Ascending aorta (tissue), 2 donors: ENCODE measurements around the gene KRT76. TPM values are rescaled to one million over a fixed set of nuclear protein-coding genes. Genes with fewer than 3 reads are reported as not detected.

ENCODE experiments used
- DNase-seq, 2 donors: peaks; one replicate each; pipeline ENCODE4 v3.0.0-alpha.2; 2019; ENCODE audit warnings: low spot score in 2 of 2
- H3K27ac ChIP-seq, 2 donors: fragments of 200-600 bp; sonication (generic); one replicate each; pipeline ENCODE4 v1.5.1; 2016 to 2017; ENCODE audit warnings: mild to moderate bottlenecking in 1 of 2
- H3K27me3 ChIP-seq: fragments of 200-600 bp; sonication (generic); one replicate; pipeline ENCODE4 v1.5.1; 2017
- H3K36me3 ChIP-seq, 2 donors: fragments of 200-600 bp; sonication (generic); one replicate each; pipeline ENCODE4 v1.5.1; 2016
- H3K4me1 ChIP-seq, 2 donors: fragments of 200-600 bp; sonication (generic); one replicate each; pipeline ENCODE4 v1.5.1; 2016 to 2017; ENCODE audit warnings: mild to moderate bottlenecking in 1 of 2
- H3K4me3 ChIP-seq, 2 donors: fragments of 200-600 bp; sonication (generic); one replicate each; pipeline ENCODE4 v1.5.1; 2016 to 2017; ENCODE audit warnings: mild to moderate bottlenecking in 1 of 2
- H3K9me3 ChIP-seq, 2 donors: fragments of 200-600 bp; sonication (generic); one replicate each; pipeline ENCODE4 v1.5.1; 2016
- CTCF ChIP-seq, 3 experiments: fragments of 200-600 bp in 2 of 3; fragments of 450-650 bp in 1 of 3; sonication (generic) in 2 of 3; IDR thresholded peaks; one replicate each; pipeline ENCODE4 v1.5.1; 2016 to 2019; ENCODE audit warnings: antibody characterized with exemption in 3 of 3, mild to moderate bottlenecking in 1 of 3, moderate library complexity in 1 of 3
- intact Hi-C: fragments of 100-400 bp; cut with DNase I; formaldehyde crosslinking; loops from one replicate; pipeline ENCODE4 v1.15.1; 2023
- total RNA-seq: library from RNA; depleted of rRNA; stranded (reverse); fragments of >200 nt; gene quantifications from one replicate; pipeline ENCODE4 v1.1.0, GENCODE V29; 2016

The KRT76 gene
- total RNA-seq, 1 donor from 2014 or later: not detected

DNA sequence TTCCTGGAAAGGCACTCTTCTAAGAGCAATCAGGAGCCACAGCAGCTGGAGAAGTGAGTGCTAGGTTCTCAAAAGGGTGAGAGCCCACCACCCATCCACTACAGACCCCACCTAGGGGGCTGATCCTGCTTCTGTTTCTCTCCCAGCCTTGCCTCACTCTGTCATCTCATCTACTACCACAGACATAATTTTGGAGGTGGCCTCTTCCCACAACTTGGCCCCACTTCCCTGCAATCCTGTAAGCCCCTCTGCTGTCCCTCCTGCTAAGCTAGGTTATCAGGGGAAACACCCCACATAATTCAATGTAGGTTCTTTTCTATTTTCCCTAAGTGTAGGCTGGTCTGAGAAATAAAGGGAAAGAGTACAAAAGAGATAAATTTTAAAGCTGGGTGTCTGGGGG is 16.5 kb downstream of the KRT76 start:
- H3K27me3 ChIP-seq: no peaks in the 10 kb centered on the region
- H3K9me3 ChIP-seq: peaks cover 0 to 4% of the 10 kb centered on the region in 2 donors
- no peaks in the 10 kb centered on the region for H3K4me1 ChIP-seq
- H3K4me3 ChIP-seq: no peak overlapping the region
- DNase-seq: no peak
- no peak for TF ChIP-seq CTCF (IDR thresholded peaks at IDR 0.05)
- H3K27ac ChIP-seq: no peak overlapping the region
- no peaks in the 10 kb centered on the region for H3K36me3 ChIP-seq
- intact Hi-C loops: no loop called here

GRCh38 chr12:52759695-52760094 is 17.4 kb downstream of the KRT76 start:
- H3K4me3 ChIP-seq: no peak overlapping the region
- no peak overlapping the region for H3K27ac ChIP-seq
- H3K36me3 ChIP-seq: no peaks in the 10 kb centered on the region
- no peak for TF ChIP-seq CTCF (IDR thresholded peaks at IDR 0.05)
- peaks cover 0 to 4% of the 10 kb centered on the region in 2 donors for H3K9me3 ChIP-seq
- no peaks in the 10 kb centered on the region for H3K4me1 ChIP-seq
- no peak for DNase-seq
- no peaks in the 10 kb centered on the region for H3K27me3 ChIP-seq
- intact Hi-C loops: no loop called here

DNA sequence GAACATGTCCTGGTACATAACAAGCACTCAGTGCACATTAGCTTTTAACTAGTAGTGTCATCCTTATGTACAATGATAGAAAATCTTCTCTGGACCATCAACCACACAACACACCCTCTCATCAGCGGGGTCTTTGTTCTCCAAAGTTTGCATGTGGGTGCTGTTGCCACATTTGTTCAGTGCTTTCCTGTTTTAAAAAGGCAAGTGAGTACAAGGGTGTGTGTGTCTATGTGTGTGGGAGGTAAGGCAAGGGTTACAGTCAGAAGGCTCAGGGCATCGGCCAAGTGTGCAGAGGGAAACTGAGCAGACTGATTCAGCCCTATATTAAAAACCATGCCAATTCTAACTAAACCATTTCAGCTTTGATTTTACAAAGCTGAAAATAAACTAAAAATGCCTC is 17.9 kb downstream of the KRT76 start:
- Histone ChIP-seq H3K9me3 (peaks cover 0 to 4% of the 10 kb centered on the region in 2 donors), H3K27ac (no peak overlapping the region), H3K4me3 (no peak overlapping the region), H3K4me1 (no peaks in the 10 kb centered on the region), H3K27me3 (no peaks in the 10 kb centered on the region), H3K36me3 (no peaks in the 10 kb centered on the region)
- intact Hi-C loops: no loop called here
- DNase-seq: no peak
- no peak for TF ChIP-seq CTCF (IDR thresholded peaks at IDR 0.05)

DNA sequence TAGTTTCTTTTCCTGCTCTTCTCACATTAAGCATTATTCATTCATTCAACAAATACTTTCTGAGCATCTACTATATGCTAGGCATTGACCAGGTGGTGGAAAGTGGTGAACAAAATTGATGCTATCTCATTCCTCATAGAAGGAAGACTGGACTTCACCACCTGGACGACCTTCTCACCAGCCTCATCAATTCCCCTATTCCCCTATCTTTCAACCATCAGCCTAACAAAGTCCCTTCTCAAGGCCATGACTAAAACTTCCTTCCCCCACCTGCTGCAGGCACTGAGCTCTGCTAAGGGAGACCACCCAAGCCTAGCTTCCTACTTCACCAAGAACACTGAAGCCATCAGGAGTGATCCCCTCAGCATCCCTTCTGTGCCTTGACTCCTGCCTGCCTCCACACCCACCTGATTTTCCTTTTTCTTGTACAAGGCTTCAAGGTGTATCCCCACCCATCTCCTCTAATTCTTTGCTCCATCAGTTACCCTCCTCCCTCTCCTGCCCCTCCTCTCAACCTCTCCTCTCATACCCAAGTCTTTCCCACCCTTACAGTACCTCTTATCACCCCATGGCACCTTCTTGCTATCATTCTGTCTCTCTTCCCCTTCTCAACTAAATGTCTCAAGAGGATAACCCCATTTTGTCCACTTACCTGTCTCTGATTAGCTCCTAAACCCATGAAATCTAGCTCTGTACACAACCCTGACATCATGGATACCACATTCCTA is 19.5 kb downstream of the KRT76 start:
- DNase-seq: no peak
- Histone ChIP-seq H3K36me3 (no peaks in the 10 kb centered on the region), H3K27me3 (no peaks in the 10 kb centered on the region), H3K4me1 (no peaks in the 10 kb centered on the region), H3K4me3 (no peak overlapping the region), H3K27ac (no peak overlapping the region), H3K9me3 (peaks cover 0 to 4% of the 10 kb centered on the region in 2 donors)
- intact Hi-C loops: no loop called here
- TF ChIP-seq CTCF (IDR thresholded peaks at IDR 0.05): no peak

GRCh38 chr12:52756281-52756960 is 20.7 kb downstream of the KRT76 start:
- Histone ChIP-seq H3K4me3 (no peak overlapping the region), H3K36me3 (no peaks in the 10 kb centered on the region), H3K9me3 (peaks cover 0 to 4% of the 10 kb centered on the region in 2 donors), H3K27me3 (no peaks in the 10 kb centered on the region), H3K27ac (no peak overlapping the region), H3K4me1 (no peaks in the 10 kb centered on the region)
- DNase-seq: no peak
- intact Hi-C loops: no loop called here
- TF ChIP-seq CTCF (IDR thresholded peaks at IDR 0.05): no peak
